H9 (cell line): Measurements from ENCODE around the gene GABRB2. TPM values are rescaled to one million over a fixed set of nuclear protein-coding genes. Genes with fewer than 3 reads are reported as not detected.

Experiments
- DNase-seq: peaks from one replicate; pipeline ENCODE4 v3.0.0-alpha.2; 2017
- H2AFZ ChIP-seq: one replicate; pipeline ENCODE4 v1.6.1; 2013; ENCODE audit warnings: mild to moderate bottlenecking, low read length, control low read depth, moderate library complexity
- H2AK5ac ChIP-seq: 2 replicates; pipeline ENCODE4 v1.6.1; 2013; ENCODE audit warnings: low read length, control low read depth, mixed read lengths; ENCODE audit not compliant: insufficient read length
- H2BK120ac ChIP-seq: one replicate; pipeline ENCODE4 v1.6.1; 2013; ENCODE audit warnings: low read depth, mild to moderate bottlenecking, low read length, control low read depth, inconsistent platforms; ENCODE audit not compliant: poor library complexity, severe bottlenecking
- H2BK12ac ChIP-seq: 2 replicates; pipeline ENCODE4 v1.6.1; 2013; ENCODE audit warnings: low read length, control low read depth, mixed read lengths, low read depth; ENCODE audit not compliant: insufficient read length
- H2BK15ac ChIP-seq: 2 replicates; pipeline ENCODE4 v1.6.1; 2013; ENCODE audit warnings: low read depth, low read length, control low read depth
- H2BK20ac ChIP-seq: one replicate; pipeline ENCODE4 v1.6.1; 2013; ENCODE audit warnings: low read depth, mild to moderate bottlenecking, low read length, control low read depth, inconsistent platforms; ENCODE audit not compliant: poor library complexity, severe bottlenecking
- H2BK5ac ChIP-seq: 2 replicates; pipeline ENCODE4 v1.6.1; 2013; ENCODE audit warnings: low read length, control low read depth, mixed read lengths; ENCODE audit not compliant: insufficient read length
- H3K14ac ChIP-seq: 2 replicates; pipeline ENCODE4 v1.6.1; 2013; ENCODE audit warnings: low read length, control low read depth; ENCODE audit not compliant: insufficient read depth
- H3K18ac ChIP-seq: 2 replicates; pipeline ENCODE4 v1.6.1; 2013; ENCODE audit warnings: low read depth, mild to moderate bottlenecking, mixed read lengths, low read length, control low read depth; ENCODE audit not compliant: insufficient read length
- H3K23ac ChIP-seq: 2 replicates; pipeline ENCODE4 v1.6.1; 2013; ENCODE audit warnings: low read length, control low read depth, mixed read lengths, low read depth; ENCODE audit not compliant: insufficient read length
- H3K23me2 ChIP-seq: 2 replicates; pipeline ENCODE4 v1.6.1; 2013; ENCODE audit warnings: low read depth, mild to moderate bottlenecking, mixed read lengths, low read length, control low read depth; ENCODE audit not compliant: insufficient read length, poor library complexity, severe bottlenecking
- H3K27ac ChIP-seq: 2 replicates; pipeline ENCODE4 v1.5.1; 2013; ENCODE audit warnings: low read length, control low read depth, mixed read lengths, low read depth; ENCODE audit not compliant: insufficient read length
- H3K27me3 ChIP-seq: 2 replicates; pipeline ENCODE4 v1.6.1; 2013; ENCODE audit warnings: low read length, control low read depth, inconsistent platforms; ENCODE audit not compliant: insufficient read depth
- H3K4ac ChIP-seq: 2 replicates; pipeline ENCODE4 v1.6.1; 2013; ENCODE audit warnings: low read depth, mild to moderate bottlenecking, control low read depth, inconsistent platforms, low read length, moderate library complexity
- H3K4me1 ChIP-seq: 2 replicates; pipeline ENCODE4 v1.6.1; 2013; ENCODE audit warnings: low read length, control low read depth, inconsistent platforms; ENCODE audit not compliant: insufficient read depth
- H3K4me2 ChIP-seq: 2 replicates; pipeline ENCODE4 v1.6.1; 2013; ENCODE audit warnings: low read length, control low read depth, mixed read lengths; ENCODE audit not compliant: insufficient read length, insufficient read depth
- H3K56ac ChIP-seq: 2 replicates; pipeline ENCODE4 v1.6.1; 2013; ENCODE audit warnings: low read depth, mild to moderate bottlenecking, mixed read lengths, low read length, control low read depth; ENCODE audit not compliant: insufficient read length
- H3K79me1 ChIP-seq: 2 replicates; pipeline ENCODE4 v1.6.1; 2013; ENCODE audit warnings: low read depth, mild to moderate bottlenecking, moderate library complexity, low read length, control low read depth, inconsistent platforms; ENCODE audit not compliant: insufficient read depth, poor library complexity, severe bottlenecking
- H3K79me2 ChIP-seq: 2 replicates; pipeline ENCODE4 v1.6.1; 2013; ENCODE audit warnings: low read length, control low read depth, inconsistent platforms; ENCODE audit not compliant: insufficient read depth
- H3K9ac ChIP-seq: 2 replicates; pipeline ENCODE4 v1.6.1; 2013; ENCODE audit warnings: low read length, control low read depth, mixed read lengths; ENCODE audit not compliant: insufficient read length; ENCODE audit errors: extremely low read depth
- H3K9me3 ChIP-seq: one replicate; pipeline ENCODE4 v1.6.1; 2013; ENCODE audit warnings: low read depth, low read length, inconsistent platforms; ENCODE audit not compliant: control insufficient read depth
- H3T11ph ChIP-seq: one replicate; pipeline ENCODE4 v1.6.1; 2013; ENCODE audit warnings: mild to moderate bottlenecking, low read length, control low read depth, inconsistent platforms
- H4K20me1 ChIP-seq: one replicate; pipeline ENCODE4 v1.6.1; 2013; ENCODE audit not compliant: control insufficient read depth, insufficient read length, insufficient read depth
- H4K5ac ChIP-seq: 2 replicates; pipeline ENCODE4 v1.6.1; 2013; ENCODE audit warnings: low read depth, mild to moderate bottlenecking, mixed read lengths, low read length, control low read depth; ENCODE audit not compliant: insufficient read length
- H4K8ac ChIP-seq: replicated peaks from 2 replicates; pipeline ENCODE4 v1.6.1; 2013; ENCODE audit warnings: low read length, control low read depth, mixed read lengths, low read depth; ENCODE audit not compliant: insufficient read length
- H4K91ac ChIP-seq: 2 replicates; pipeline ENCODE4 v1.6.1; 2013; ENCODE audit warnings: low read depth, mild to moderate bottlenecking, moderate library complexity, mixed read lengths, low read length, control low read depth; ENCODE audit not compliant: insufficient read length
- H3K27ac Mint-ChIP-seq, 3 experiments: 2 replicates in 2 of 3; 3 replicates in 1 of 3; pipeline ENCODE4 v1.8.0; 2020 to 2021; ENCODE audit warnings: mixed read lengths in 3 of 3, mild to moderate bottlenecking in 1 of 3, moderate library complexity in 1 of 3
- H3K27me3 Mint-ChIP-seq: 2 replicates; pipeline ENCODE4 v1.8.0; 2021; ENCODE audit warnings: low read depth, mild to moderate bottlenecking, moderate library complexity, mixed read lengths
- H3K36me3 Mint-ChIP-seq, 3 experiments: 2 replicates in 2 of 3; 3 replicates in 1 of 3; pipeline ENCODE4 v1.8.0; 2020 to 2021; ENCODE audit warnings: low read depth in 3 of 3, mixed read lengths in 3 of 3; ENCODE audit not compliant: insufficient read depth in 1 of 3
- H3K4me1 Mint-ChIP-seq, 2 experiments: 2 replicates each; pipeline ENCODE4 v1.8.0; 2020; ENCODE audit warnings: mixed read lengths in 2 of 2
- H3K4me3 Mint-ChIP-seq, 2 experiments: 2 replicates in 1 of 2; 3 replicates in 1 of 2; pipeline ENCODE4 v1.8.0; 2020 to 2021; ENCODE audit warnings: mild to moderate bottlenecking in 2 of 2, mixed read lengths in 2 of 2, moderate library complexity in 1 of 2
- H3K9me3 Mint-ChIP-seq, 2 experiments: 2 replicates in 1 of 2; 3 replicates in 1 of 2; pipeline ENCODE4 v1.8.0; 2020; ENCODE audit warnings: mild to moderate bottlenecking in 2 of 2, mixed read lengths in 2 of 2, moderate library complexity in 1 of 2
- WGBS: extraction: QIAGEN DNeasy Blood & Tissue Kit; methylation state at CpG from one replicate; pipeline ENCODE4 v1.1.7; 2013; ENCODE audit warnings: missing lambda C conversion rate, low lambda C conversion rate, mixed read lengths; ENCODE audit not compliant: insufficient read length; ENCODE audit errors: extremely low coverage; 5-methylcytosine and 5-hydroxymethylcytosine counted together
- total RNA-seq: library from RNA; stranded (reverse); gene quantifications from 2 replicates; pipeline ENCODE4 v1.2.1, GENCODE V29; 2021
- TF ChIP-seq, protein P1 (sequence below): fragments of 200-600 bp; sonication (generic); conservative IDR thresholded peaks from 3 replicates; pipeline ENCODE4 v1.8.0; 2021; ENCODE audit warnings: antibody characterized with exemption, mild to moderate bottlenecking

GABRB2 gene
- total RNA-seq, 1 experiment from 2014 or later: 0.20 TPM

DNA sequence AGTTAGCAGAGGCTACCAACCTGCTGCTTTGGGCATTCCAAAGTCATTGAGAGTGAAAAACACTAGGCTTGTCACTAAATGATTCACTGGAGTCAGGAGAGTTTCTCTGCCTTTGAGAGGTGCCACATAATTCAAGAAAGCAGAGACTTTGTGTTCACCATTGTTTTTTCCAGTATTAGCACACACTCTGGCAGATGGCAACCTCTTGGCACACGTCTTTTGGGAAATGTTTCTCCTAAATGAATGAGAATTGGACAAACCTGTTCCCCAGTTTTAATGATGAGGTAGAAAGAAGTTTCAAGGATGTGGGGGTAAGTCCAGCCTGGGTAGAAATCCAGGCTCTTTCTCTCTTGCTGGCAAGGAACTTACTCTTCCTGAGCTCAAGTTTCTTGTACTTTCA lies 259.1 kb downstream of the GABRB2 start:
- no peaks in the 10 kb centered on the region for H3K79me1 ChIP-seq
- H3K23me2 ChIP-seq: no peaks in the 10 kb centered on the region
- H4K5ac ChIP-seq: no peak overlapping the region
- H3K4me2 ChIP-seq: no peak overlapping the region
- no peaks in the 10 kb centered on the region for H3K27me3 ChIP-seq
- no peaks in the 10 kb centered on the region for H3K4me1 Mint-ChIP-seq
- TF ChIP-seq, protein P1, sequence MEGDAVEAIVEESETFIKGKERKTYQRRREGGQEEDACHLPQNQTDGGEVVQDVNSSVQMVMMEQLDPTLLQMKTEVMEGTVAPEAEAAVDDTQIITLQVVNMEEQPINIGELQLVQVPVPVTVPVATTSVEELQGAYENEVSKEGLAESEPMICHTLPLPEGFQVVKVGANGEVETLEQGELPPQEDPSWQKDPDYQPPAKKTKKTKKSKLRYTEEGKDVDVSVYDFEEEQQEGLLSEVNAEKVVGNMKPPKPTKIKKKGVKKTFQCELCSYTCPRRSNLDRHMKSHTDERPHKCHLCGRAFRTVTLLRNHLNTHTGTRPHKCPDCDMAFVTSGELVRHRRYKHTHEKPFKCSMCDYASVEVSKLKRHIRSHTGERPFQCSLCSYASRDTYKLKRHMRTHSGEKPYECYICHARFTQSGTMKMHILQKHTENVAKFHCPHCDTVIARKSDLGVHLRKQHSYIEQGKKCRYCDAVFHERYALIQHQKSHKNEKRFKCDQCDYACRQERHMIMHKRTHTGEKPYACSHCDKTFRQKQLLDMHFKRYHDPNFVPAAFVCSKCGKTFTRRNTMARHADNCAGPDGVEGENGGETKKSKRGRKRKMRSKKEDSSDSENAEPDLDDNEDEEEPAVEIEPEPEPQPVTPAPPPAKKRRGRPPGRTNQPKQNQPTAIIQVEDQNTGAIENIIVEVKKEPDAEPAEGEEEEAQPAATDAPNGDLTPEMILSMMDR: no peak
- H3K27ac Mint-ChIP-seq: no peak overlapping the region
- H3K56ac ChIP-seq: no peak overlapping the region
- H2BK120ac ChIP-seq: no peak overlapping the region
- no CpG with 5 or more reads among the region's 1 CpG for WGBS
- no peaks in the 10 kb centered on the region for H3K4me1 ChIP-seq
- H3K4ac ChIP-seq: no peak overlapping the region
- no peak overlapping the region for H2AFZ ChIP-seq
- H3K14ac ChIP-seq: no peak overlapping the region
- H4K8ac ChIP-seq: no peak overlapping the region
- H3T11ph ChIP-seq: no peak overlapping the region
- H3K36me3 Mint-ChIP-seq: no peaks in the 10 kb centered on the region
- no peak overlapping the region for H3K9ac ChIP-seq
- no peak overlapping the region for H2BK5ac ChIP-seq
- H2BK20ac ChIP-seq: no peak overlapping the region
- no peak overlapping the region for H2BK12ac ChIP-seq
- H3K27ac ChIP-seq: no peak overlapping the region
- no peak overlapping the region for H3K4me3 Mint-ChIP-seq
- no peaks in the 10 kb centered on the region for H3K9me3 ChIP-seq
- no peak overlapping the region for H4K91ac ChIP-seq
- no peaks in the 10 kb centered on the region for H4K20me1 ChIP-seq
- H3K23ac ChIP-seq: no peak overlapping the region
- no peak overlapping the region for H3K18ac ChIP-seq
- no peak overlapping the region for H2BK15ac ChIP-seq
- no peaks in the 10 kb centered on the region; a peak in 1 of 5 replicates for H3K9me3 Mint-ChIP-seq
- H3K79me2 ChIP-seq: no peaks in the 10 kb centered on the region
- H2AK5ac ChIP-seq: no peak overlapping the region
- DNase-seq: no peak
- no peaks in the 10 kb centered on the region for H3K27me3 Mint-ChIP-seq
